ENCODE measurements around the gene CHN2.

GRCh38 chr7:29405891-29406290 is 211.3 kb downstream of the CHN2 start:
- no peak for TF ChIP-seq E2F4 (CRISPR knock-in tag; IDR thresholded peaks at IDR 0.05; ENCODE audit: borderline replicate concordance, low read depth)
- TF ChIP-seq MAX (CRISPR knock-in tag; IDR thresholded peaks at IDR 0.05) = no peak
- no peak for TF ChIP-seq CTCF (IDR thresholded peaks at IDR 0.05)
- TF ChIP-seq ATF2 (CRISPR knock-in tag; IDR thresholded peaks at IDR 0.05; ENCODE audit: borderline replicate concordance, low read depth) = no peak
- no peak for TF ChIP-seq CREM (CRISPR knock-in tag; IDR thresholded peaks at IDR 0.05)

Data from WTC11 (cell line).